HCT116 (cell line): ENCODE data around the gene ARSB. TPM values are rescaled to one million over a fixed set of nuclear protein-coding genes. Genes with fewer than 3 reads are reported as not detected.

Source experiments
- ATAC-seq: fragments of 200-7000 bp; cut with Tn5 transposase; 2 replicates; pipeline ENCODE4 v1.9.1; 2020; ENCODE audit warnings: mild to moderate bottlenecking, moderate library complexity
- BruUV-seq: library from RNA; stranded (reverse); fragments of 400-500 nt; replicated peaks from 2 replicates; lab custom pipeline; 2021; lab: Mats Ljungman, UMichigan
- CTCF ChIA-PET: fragments of 300-600 bp; sonication (Branson Sonifier 250); formaldehyde crosslinking; loops from one replicate; lab custom pipeline; 2021; ENCODE audit warnings: antibody characterized with exemption; lab: Charles Lee
- POLR2A ChIA-PET: fragments of 300-600, 350-600 bp; sonication (Branson Sonifier 250); formaldehyde crosslinking; loops from one replicate; lab custom pipeline; 2021; ENCODE audit warnings: antibody characterized with exemption; lab: Charles Lee
- RAD21 ChIA-PET, 2 experiments: fragments of 300-600 bp; sonication (Branson Sonifier 250); formaldehyde crosslinking; loops; one replicate each; lab custom pipeline; 2023; ENCODE audit warnings: low total read pairs in 2 of 2; ENCODE audit not compliant: uncharacterized antibody in 2 of 2, unreplicated experiment in 2 of 2, low non-redundant PET in 1 of 2; lab: Charles Lee
- DNase-seq: peaks from one replicate; pipeline ENCODE4 v3.0.0-alpha.2; 2010; ENCODE audit warnings: low read depth, low spot score
- H2AFZ ChIP-seq: fragments of 200-600 bp; shearing (Covaris generic), sonication (generic); 2 replicates; pipeline ENCODE4 v1.6.1; 2017; ENCODE audit warnings: low read depth, mixed run types, mixed read lengths, antibody characterized with exemption, low read length; ENCODE audit not compliant: poor library complexity, severe bottlenecking
- H3K27ac ChIP-seq: 2 replicates; pipeline ENCODE4 v1.5.1; 2012; ENCODE audit warnings: low read depth, low read length
- H3K27me3 ChIP-seq: fragments of 200-600 bp; sonication (generic); 2 replicates; pipeline ENCODE4 v1.6.1; 2016; ENCODE audit warnings: mixed run types, low read length, mixed read lengths; ENCODE audit not compliant: insufficient read depth
- H3K36me3 ChIP-seq, 2 experiments: fragments of 200-500 bp in 1 of 2; fragments of 200-600 bp in 1 of 2; sonication (Bioruptor generic) in 1 of 2; sonication (generic) in 1 of 2; 2 replicates each; pipeline versions ENCODE4 v1.5.1 to v1.6.1; 2014 to 2016; ENCODE audit warnings: low read length in 2 of 2, inconsistent platforms in 1 of 2, mixed read lengths in 1 of 2, mixed run types in 1 of 2; ENCODE audit not compliant: insufficient read depth in 2 of 2, control insufficient read depth in 1 of 2
- H3K4me1 ChIP-seq, 2 experiments: fragments of 200-600 bp in 1 of 2; sonication (generic) in 1 of 2; 2 replicates each; pipeline versions ENCODE4 v1.5.1 to v1.6.1; 2012 to 2017; ENCODE audit warnings: low read length in 2 of 2, inconsistent platforms in 1 of 2, mild to moderate bottlenecking in 1 of 2, mixed read lengths in 1 of 2, mixed run types in 1 of 2, moderate library complexity in 1 of 2; ENCODE audit not compliant: insufficient read depth in 2 of 2, control insufficient read depth in 1 of 2
- H3K4me2 ChIP-seq: fragments of 200-600 bp; sonication (generic); 2 replicates; pipeline ENCODE4 v1.6.1; 2017; ENCODE audit warnings: mixed run types, low read length, mixed read lengths
- H3K4me3 ChIP-seq, 2 experiments: fragments of 200-600 bp in 1 of 2; sonication (generic) in 1 of 2; replicated peaks in 1 of 2; 2 replicates each; pipeline ENCODE4 v1.5.1; 2011 to 2016; ENCODE audit warnings: low read length in 2 of 2, control low read depth in 1 of 2, low read depth in 1 of 2, mild to moderate bottlenecking in 1 of 2, mixed read lengths in 1 of 2, mixed run types in 1 of 2
- H3K79me2 ChIP-seq: fragments of 200-600 bp; sonication (generic); 2 replicates; pipeline ENCODE4 v1.6.1; 2017; ENCODE audit warnings: mild to moderate bottlenecking, mixed run types, low read length, moderate library complexity, mixed read lengths; ENCODE audit not compliant: insufficient read depth
- H3K9ac ChIP-seq: fragments of 200-600 bp; sonication (generic); 2 replicates; pipeline ENCODE4 v1.6.1; 2016; ENCODE audit warnings: low read length, mixed read lengths
- H3K9me2 ChIP-seq: fragments of 200-600 bp; sonication (generic), shearing (Covaris generic); 2 replicates; pipeline ENCODE4 v1.6.1; 2017; ENCODE audit warnings: mixed run types, mild to moderate bottlenecking, moderate library complexity; ENCODE audit not compliant: insufficient read depth
- H3K9me3 ChIP-seq, 2 experiments: fragments of 200-500 bp in 1 of 2; fragments of 200-600 bp in 1 of 2; sonication (Bioruptor generic) in 1 of 2; sonication (generic) in 1 of 2; 2 replicates each; pipeline ENCODE4 v1.6.1; 2014 to 2017; ENCODE audit warnings: low read length in 2 of 2, mixed read lengths in 2 of 2, inconsistent platforms in 1 of 2, low read depth in 1 of 2, mild to moderate bottlenecking in 1 of 2, mixed run types in 1 of 2, moderate library complexity in 1 of 2; ENCODE audit not compliant: control insufficient read depth in 1 of 2, insufficient read depth in 1 of 2
- H4K20me1 ChIP-seq: fragments of 200-600 bp; sonication (generic), shearing (Covaris generic); 2 replicates; pipeline ENCODE4 v1.6.1; 2017; ENCODE audit warnings: mixed run types, mild to moderate bottlenecking, moderate library complexity; ENCODE audit not compliant: insufficient read depth
- ATF3 ChIP-seq: IDR thresholded peaks from 2 replicates; pipeline ENCODE4 v1.6.1; 2012
- CBX3 ChIP-seq: IDR thresholded peaks from 2 replicates; pipeline ENCODE4 v1.6.1; 2012; ENCODE audit warnings: low read depth
- CEBPB ChIP-seq: IDR thresholded peaks from 2 replicates; pipeline ENCODE4 v1.6.1; 2012; ENCODE audit warnings: low read depth
- CTCF ChIP-seq, 3 experiments: fragments of 200-600 bp in 1 of 3; sonication (generic) in 1 of 3; IDR thresholded peaks in 2 of 3; conservative IDR thresholded peaks in 1 of 3; 2 replicates each; pipeline ENCODE4 v1.5.1; 2012 to 2017; ENCODE audit warnings: low read depth in 2 of 3, low read length in 2 of 3, antibody characterized with exemption in 1 of 3, borderline replicate concordance in 1 of 3, control low read depth in 1 of 3, mild to moderate bottlenecking in 1 of 3, mixed read lengths in 1 of 3, mixed run types in 1 of 3, moderate library complexity in 1 of 3; ENCODE audit not compliant: insufficient read depth in 1 of 3
- EGR1 ChIP-seq: IDR thresholded peaks from 2 replicates; pipeline ENCODE4 v1.6.1; 2012; ENCODE audit warnings: low read depth
- EZH2phosphoT487 ChIP-seq: fragments of 200-600 bp; IDR thresholded peaks from 2 replicates; pipeline ENCODE4 v1.6.1; 2018; ENCODE audit warnings: antibody characterized with exemption, borderline replicate concordance
- FOSL1 ChIP-seq: IDR thresholded peaks from 2 replicates; pipeline ENCODE4 v1.6.1; 2012; ENCODE audit warnings: low read depth
- JUND ChIP-seq: IDR thresholded peaks from 2 replicates; pipeline ENCODE4 v1.6.1; 2012
- MAX ChIP-seq: IDR thresholded peaks from 2 replicates; pipeline ENCODE4 v1.6.1; 2012
- POLR2AphosphoS5 ChIP-seq: IDR thresholded peaks from 2 replicates; pipeline ENCODE4 v1.6.1; 2011; ENCODE audit warnings: mild to moderate bottlenecking, low read depth, low read length, moderate library complexity
- RAD21 ChIP-seq: IDR thresholded peaks from 2 replicates; pipeline ENCODE4 v1.6.1; 2012; ENCODE audit warnings: low read depth, mild to moderate bottlenecking
- REST ChIP-seq: IDR thresholded peaks from 2 replicates; pipeline ENCODE4 v1.6.1; 2012; ENCODE audit warnings: low read depth
- SIN3A ChIP-seq: IDR thresholded peaks from 2 replicates; pipeline ENCODE4 v1.6.1; 2012; ENCODE audit warnings: low read depth
- SRF ChIP-seq: IDR thresholded peaks from 2 replicates; pipeline ENCODE4 v1.6.1; 2012; ENCODE audit warnings: low read depth
- TCF7L2 ChIP-seq: IDR thresholded peaks from 2 replicates; pipeline ENCODE4 v1.7.0; 2011; ENCODE audit warnings: borderline replicate concordance, inconsistent platforms; ENCODE audit not compliant: insufficient read depth, insufficient read length; ENCODE audit errors: extremely low read depth
- ZBTB33 ChIP-seq: IDR thresholded peaks from 2 replicates; pipeline ENCODE4 v1.6.1; 2011; ENCODE audit warnings: mild to moderate bottlenecking, low read length, moderate library complexity; ENCODE audit not compliant: insufficient replicate concordance; ENCODE audit errors: extremely low read depth
- intact Hi-C: fragments of 100-400 bp; cut with micrococcal nuclease; formaldehyde crosslinking; loops from 2 replicates; pipeline ENCODE4 v1.10.0; 2022
- total RNA-seq: library from RNA; stranded (reverse); gene quantifications from one replicate; pipeline ENCODE4 v1.2.1, GENCODE V29; 2021; ENCODE audit not compliant: unreplicated experiment

The ARSB gene
- total RNA-seq, 1 experiment from 2014 or later: 4.8 TPM

GRCh38 chr5:78929833-78930232, 55.3 kb downstream of the ARSB start:
- DNase-seq (no peak), ATAC-seq (peak; percentile 51; the same call in 1 of the 2 replicates)
- intact Hi-C loops: no loop called here
- Histone ChIP-seq H4K20me1 (no peaks in the 10 kb centered on the region), H3K27ac (no peak overlapping the region), H3K9me3 (no peaks in the 10 kb centered on the region), H2AFZ (no peak overlapping the region), H3K9me2 (no peaks in the 10 kb centered on the region), H3K27me3 (no peaks in the 10 kb centered on the region), H3K36me3 (no peaks in the 10 kb centered on the region), H3K79me2 (no peaks in the 10 kb centered on the region), H3K9ac (no peak overlapping the region), H3K4me2 (0 out of 2 replicates have a peak overlapping the region, but pooled peaks have one; percentile 9), H3K4me3 (no peak overlapping the region), H3K4me1 (peaks cover 14 to 15% of the 10 kb centered on the region in 2 experiments)
- RAD21 ChIA-PET: no interaction called here
- TF ChIP-seq SIN3A: no peak
- no peak for TF ChIP-seq MAX
- TF ChIP-seq TCF7L2: no peak
- no peak for TF ChIP-seq POLR2AphosphoS5
- TF ChIP-seq SRF: no peak
- no peak for TF ChIP-seq ZBTB33
- no peak for TF ChIP-seq ATF3
- no peak for TF ChIP-seq CTCF (IDR thresholded peaks at IDR 0.05 in 2 of 3, conservative IDR thresholded peaks at IDR 0.05 in 1 of 3; ENCODE audit: borderline replicate concordance in 1 of 3, insufficient read depth in 1 of 3, low read depth in 2 of 3, low read length in 2 of 3)
- no peak for TF ChIP-seq CEBPB
- TF ChIP-seq EGR1: no peak
- TF ChIP-seq RAD21: no peak
- no peak for TF ChIP-seq EZH2phosphoT487
- TF ChIP-seq CBX3: no peak
- TF ChIP-seq REST: no peak
- no peak for TF ChIP-seq JUND
- no peak for TF ChIP-seq FOSL1
- no TSS peak for BruUV-seq
- POLR2A ChIA-PET: no interaction called here
- CTCF ChIA-PET: interaction anchor here (1.5 kb wide), 1 partner anchor 31 kb away, joined by 3 read pairs; no protein-coding TSS in a partner anchor
